Stomach (tissue), 9 donors: ENCODE measurements around the gene NAV3. TPM values are rescaled to one million over a fixed set of nuclear protein-coding genes. Genes with fewer than 3 reads are reported as not detected.

Source experiments
- DNase-seq, 2 donors: peaks; one replicate each; pipeline versions ENCODE4 v3.0.0 to v3.0.0-alpha.2; 2013 to 2019
- H3K27ac ChIP-seq, 5 donors: fragments of 200-600 bp in 4 of 5; sonication (generic) in 4 of 5; one replicate each; pipeline ENCODE4 v1.5.1; 2013 to 2019; ENCODE audit warnings: mild to moderate bottlenecking in 1 of 5, moderate library complexity in 1 of 5
- H3K27me3 ChIP-seq, 3 donors: fragments of 200-600 bp; sonication (generic); one replicate each; pipeline ENCODE4 v1.5.1; 2017 to 2019; ENCODE audit warnings: mixed run types in 1 of 3
- H3K36me3 ChIP-seq, 4 donors: fragments of 200-600 bp; sonication (generic); 1 replicate in 3 of 4; 2 replicates in 1 of 4; pipeline ENCODE4 v1.5.1; 2016 to 2019
- H3K4me1 ChIP-seq, 4 donors: fragments of 200-600 bp; sonication (generic); one replicate each; pipeline ENCODE4 v1.5.1; 2016 to 2019
- H3K4me3 ChIP-seq, 4 donors: fragments of 200-600 bp; sonication (generic) in 3 of 4; one replicate each; pipeline ENCODE4 v1.5.1; 2016 to 2019; ENCODE audit warnings: mild to moderate bottlenecking in 1 of 4
- H3K9me3 ChIP-seq, 4 donors: fragments of 200-600 bp; sonication (generic); one replicate each; pipeline ENCODE4 v1.5.1; 2016 to 2019
- CTCF ChIP-seq, 7 experiments: fragments of 450-650 bp in 4 of 7; fragments of 200-600 bp in 3 of 7; sonication (generic) in 3 of 7; IDR thresholded peaks; one replicate each; pipeline ENCODE4 v1.5.1; 2016 to 2019; ENCODE audit warnings: antibody characterized with exemption in 7 of 7, control low read depth in 2 of 7, mild to moderate bottlenecking in 1 of 7
- EP300 ChIP-seq: sonication (generic); formaldehyde crosslinking; IDR thresholded peaks from one replicate; pipeline ENCODE4 v1.6.1; 2017; ENCODE audit warnings: antibody characterized with exemption
- POLR2A ChIP-seq, 4 donors: fragments of 450-650 bp; IDR thresholded peaks; one replicate each; pipeline ENCODE4 v1.6.1; 2016; ENCODE audit warnings: antibody characterized with exemption in 4 of 4, control low read depth in 2 of 4, mild to moderate bottlenecking in 1 of 4, moderate library complexity in 1 of 4
- POLR2AphosphoS5 ChIP-seq, 3 donors: sonication (generic); formaldehyde crosslinking; IDR thresholded peaks; one replicate each; pipeline ENCODE4 v1.6.1; 2016; ENCODE audit warnings: antibody characterized with exemption in 3 of 3
- WGBS, 5 donors: extraction: QIAGEN DNeasy Blood & Tissue Kit in 3 of 5; methylation state at CpG; one replicate each; pipeline versions ENCODE4 v1.1.5 to v1.1.7; 2013 to 2018; 5-methylcytosine and 5-hydroxymethylcytosine counted together
- intact Hi-C: fragments of 100-400 bp; cut with DNase I; formaldehyde crosslinking; loops from one replicate; pipeline ENCODE4 v1.15.1; 2023; ENCODE audit warnings: low total_unique reads
- polyA plus RNA-seq, 3 donors: library from polyadenylated mRNA; stranded (reverse); fragments of 200-250 nt; gene quantifications; one replicate each; pipeline ENCODE4 v1.2.3, GENCODE V29; 2013
- total RNA-seq, 5 donors: library from RNA; depleted of rRNA; stranded (reverse); fragments of >200 nt; gene quantifications; one replicate each; pipeline versions ENCODE4 v1.1.0 to v1.2.3, GENCODE V29; 2014 to 2016
- donor health status: healthy with polysubstance abuse.
- donor health status: Bipolar disorder and iron deficiency.
- donor health status: healthy.

Gene NAV3
- total and polyA plus RNA-seq, 8 donors: 0.15 to 18.9 (median 2.2) TPM

- Histone ChIP-seq H3K36me3 (no peaks in the 10 kb centered on the region), H3K9me3 (no peaks in the 10 kb centered on the region), H3K4me1 (no peaks in the 10 kb centered on the region), H3K27ac (no peak overlapping the region), H3K4me3 (no peak overlapping the region), H3K27me3 (no peaks in the 10 kb centered on the region)
- intact Hi-C loops: no loop called here
- no peak for DNase-seq
- 68 to 95% (median 77%) methylated on average over 3 of the region's 3 CpGs for WGBS, 5 donors
- TF ChIP-seq EP300: no peak
- TF ChIP-seq POLR2A (IDR thresholded peaks at IDR 0.05): no peak
- no peak for TF ChIP-seq POLR2AphosphoS5 (IDR thresholded peaks at IDR 0.05)
- no peak for TF ChIP-seq CTCF (IDR thresholded peaks at IDR 0.05)
Measured at GRCh38 chr12:77918046-77918445, 87.4 kb downstream of the NAV3 start.

DNA sequence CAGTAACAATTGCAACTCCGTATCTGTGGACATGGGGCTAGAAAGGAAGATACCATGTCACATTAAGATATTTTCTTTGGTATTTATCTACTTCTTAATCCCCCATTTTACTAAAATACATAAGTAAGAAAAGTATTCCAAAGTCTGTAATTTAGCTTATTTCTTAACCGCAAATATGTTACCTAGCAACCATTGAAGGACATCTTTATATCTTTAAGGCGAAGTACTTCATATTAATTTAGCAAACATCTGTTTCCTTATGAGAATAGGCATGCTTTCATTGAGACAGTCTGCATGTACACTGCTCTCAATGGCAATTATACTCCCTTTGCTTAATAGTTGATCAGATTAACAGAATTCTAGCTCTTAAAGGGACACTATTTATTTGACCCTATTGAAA, 88.8 kb downstream of the NAV3 start:
- H3K36me3 ChIP-seq: no peaks in the 10 kb centered on the region
- no peak overlapping the region for H3K27ac ChIP-seq
- intact Hi-C loops: no loop called here
- TF ChIP-seq CTCF (IDR thresholded peaks at IDR 0.05): no peak
- no peak for TF ChIP-seq POLR2A (IDR thresholded peaks at IDR 0.05)
- no peak for TF ChIP-seq EP300
- TF ChIP-seq POLR2AphosphoS5 (IDR thresholded peaks at IDR 0.05): no peak
- 88 to 94% (median 91%) methylated on average over 3 of the region's 3 CpGs for WGBS, 5 donors
- no peaks in the 10 kb centered on the region for H3K9me3 ChIP-seq
- DNase-seq: no peak
- H3K4me1 ChIP-seq: no peaks in the 10 kb centered on the region
- H3K27me3 ChIP-seq: no peaks in the 10 kb centered on the region
- no peak overlapping the region for H3K4me3 ChIP-seq

- DNase-seq: no peak
- Histone ChIP-seq H3K36me3 (no peaks in the 10 kb centered on the region), H3K9me3 (no peaks in the 10 kb centered on the region), H3K4me3 (no peak overlapping the region), H3K27ac (no peak overlapping the region), H3K27me3 (no peaks in the 10 kb centered on the region), H3K4me1 (peaks cover 0 to 6% (median 0%) of the 10 kb centered on the region in 4 donors)
- WGBS, 5 donors: 46 to 61% (median 58%) methylated on average over 1 of the region's 1 CpG
- TF ChIP-seq POLR2AphosphoS5 (IDR thresholded peaks at IDR 0.05) (no peak), CTCF (IDR thresholded peaks at IDR 0.05) (no peak), EP300 (no peak), POLR2A (IDR thresholded peaks at IDR 0.05) (no peak)
- intact Hi-C loops: loop anchor here (5.0 kb wide), 1 partner anchor 197 kb away; no protein-coding TSS in a partner anchor
Measured at GRCh38 chr12:77923882-77924281, 93.2 kb downstream of the NAV3 start.

- Histone ChIP-seq H3K4me3 (no peak overlapping the region), H3K27ac (no peak overlapping the region), H3K27me3 (no peaks in the 10 kb centered on the region), H3K4me1 (peaks cover 0 to 6% (median 0%) of the 10 kb centered on the region in 4 donors), H3K36me3 (no peaks in the 10 kb centered on the region), H3K9me3 (no peaks in the 10 kb centered on the region)
- no peak for TF ChIP-seq POLR2A (IDR thresholded peaks at IDR 0.05)
- TF ChIP-seq CTCF (IDR thresholded peaks at IDR 0.05): no peak
- TF ChIP-seq POLR2AphosphoS5 (IDR thresholded peaks at IDR 0.05): no peak
- TF ChIP-seq EP300: no peak
- intact Hi-C loops: loop anchor here (5.0 kb wide), 1 partner anchor 197 kb away; no protein-coding TSS in a partner anchor
- DNase-seq: peak in 1 of 2 donors; percentile 17
- whole genome bisulfite sequencing, 5 donors: 59 to 74% (median 71%) methylated on average over 2 of the region's 2 CpGs
Measured at GRCh38 chr12:77924703-77925102, 94.0 kb downstream of the NAV3 start.
